ENCODE results near the gene MT4.
A peak's percentile ranks its signal among the peaks of the same experiment; 100 is the strongest.

Gene MT4

GRCh38 chr16:56606476-56607108 is 41.7 kb downstream of the MT4 start:
- no peak overlapping the region for H3K9ac ChIP-seq (ENCODE audit: low read length)
- H3K4me1 ChIP-seq (ENCODE audit: insufficient read depth, low read length) = peaks cover 39% of the 10 kb centered on the region
- no peaks in the 10 kb centered on the region for H3K36me3 ChIP-seq (ENCODE audit: insufficient read depth, low read length)
- H3K27me3 ChIP-seq (ENCODE audit: control insufficient read depth in 1 of 2, insufficient read depth in 2 of 2, low read length in 2 of 2) = no peaks in the 10 kb centered on the region
- H3K27ac ChIP-seq (ENCODE audit: low read depth, low read length) = peak overlapping the region; percentile 95
- H3K4me3 ChIP-seq (ENCODE audit: low read depth in 1 of 2, low read length in 2 of 2) = no peak overlapping the region
- H3K9me3 ChIP-seq (ENCODE audit: low read length) = no peaks in the 10 kb centered on the region

- Histone ChIP-seq H3K4me1 (ENCODE audit: insufficient read depth, low read length) (peaks cover 41% of the 10 kb centered on the region), H3K9ac (ENCODE audit: low read length) (peak overlapping the region; percentile 68), H3K27ac (ENCODE audit: low read depth, low read length) (peak overlapping the region; percentile 95), H3K9me3 (ENCODE audit: low read length) (no peaks in the 10 kb centered on the region), H3K27me3 (ENCODE audit: control insufficient read depth in 1 of 2, insufficient read depth in 2 of 2, low read length in 2 of 2) (no peaks in the 10 kb centered on the region), H3K4me3 (ENCODE audit: low read depth in 1 of 2, low read length in 2 of 2) (no peak overlapping the region), H3K36me3 (ENCODE audit: insufficient read depth, low read length) (no peaks in the 10 kb centered on the region)
Observed at GRCh38 chr16:56607109-56607618, 42.3 kb downstream of the MT4 start.

- H3K9me3 ChIP-seq (ENCODE audit: low read length) = no peaks in the 10 kb centered on the region
- H3K27ac ChIP-seq (ENCODE audit: low read depth, low read length) = peak overlapping the region; percentile 95
- H3K9ac ChIP-seq (ENCODE audit: low read length) = peak overlapping the region; percentile 68
- H3K36me3 ChIP-seq (ENCODE audit: insufficient read depth, low read length) = no peaks in the 10 kb centered on the region
- peak overlapping the region; percentile 29 to 42 for H3K4me3 ChIP-seq (ENCODE audit: low read depth in 1 of 2, low read length in 2 of 2)
- no peaks in the 10 kb centered on the region for H3K27me3 ChIP-seq (ENCODE audit: control insufficient read depth in 1 of 2, insufficient read depth in 2 of 2, low read length in 2 of 2)
- peaks cover 41% of the 10 kb centered on the region for H3K4me1 ChIP-seq (ENCODE audit: insufficient read depth, low read length)
Observed at GRCh38 chr16:56607675-56608042, 42.8 kb downstream of the MT4 start.

- Histone ChIP-seq H3K4me1 (ENCODE audit: insufficient read depth, low read length) (peaks cover 41% of the 10 kb centered on the region), H3K4me3 (ENCODE audit: low read depth in 1 of 2, low read length in 2 of 2) (peak within 1 kb of the TSS; percentile 67 to 72), H3K36me3 (ENCODE audit: insufficient read depth, low read length) (no peaks in the 10 kb centered on the region), H3K27me3 (ENCODE audit: control insufficient read depth in 1 of 2, insufficient read depth in 2 of 2, low read length in 2 of 2) (no peaks in the 10 kb centered on the region), H3K9me3 (ENCODE audit: low read length) (no peaks in the 10 kb centered on the region), H3K27ac (ENCODE audit: low read depth, low read length) (peak within 1 kb of the TSS; percentile 95), H3K9ac (ENCODE audit: low read length) (peak within 1 kb of the TSS; percentile 68)
Observed at GRCh38 chr16:56608043-56608875, 43.4 kb downstream of the MT4 start, which contains the start of gene MT2A. MT2A (plus strand) TSS chr16:56608584; CDS start chr16:56608656, 72 bp downstream.

- H3K9me3 ChIP-seq (ENCODE audit: low read length) = no peaks in the 10 kb centered on the region
- H3K4me3 ChIP-seq (ENCODE audit: low read depth in 1 of 2, low read length in 2 of 2) = peak overlapping the region; percentile 67 to 72
- peak overlapping the region; percentile 84 for H3K27ac ChIP-seq (ENCODE audit: low read depth, low read length)
- H3K36me3 ChIP-seq (ENCODE audit: insufficient read depth, low read length) = no peaks in the 10 kb centered on the region
- H3K27me3 ChIP-seq (ENCODE audit: control insufficient read depth in 1 of 2, insufficient read depth in 2 of 2, low read length in 2 of 2) = no peaks in the 10 kb centered on the region
- H3K9ac ChIP-seq (ENCODE audit: low read length) = peak overlapping the region; percentile 49
- peaks cover 41% of the 10 kb centered on the region for H3K4me1 ChIP-seq (ENCODE audit: insufficient read depth, low read length)
Observed at GRCh38 chr16:56608876-56609462, 44.1 kb downstream of the MT4 start.

- Histone ChIP-seq H3K27ac (ENCODE audit: low read depth, low read length) (peak overlapping the region; percentile 84), H3K27me3 (ENCODE audit: control insufficient read depth in 1 of 2, insufficient read depth in 2 of 2, low read length in 2 of 2) (no peaks in the 10 kb centered on the region), H3K36me3 (ENCODE audit: insufficient read depth, low read length) (no peaks in the 10 kb centered on the region), H3K4me1 (ENCODE audit: insufficient read depth, low read length) (peaks cover 41% of the 10 kb centered on the region), H3K9me3 (ENCODE audit: low read length) (no peaks in the 10 kb centered on the region), H3K9ac (ENCODE audit: low read length) (peak overlapping the region; percentile 49), H3K4me3 (ENCODE audit: low read depth in 1 of 2, low read length in 2 of 2) (peak overlapping the region; percentile 67 to 72)
Observed at GRCh38 chr16:56609463-56609921, 44.6 kb downstream of the MT4 start.

GRCh38 chr16:56610017-56610608 is 45.2 kb downstream of the MT4 start:
- peak overlapping the region; percentile 49 for H3K9ac ChIP-seq (ENCODE audit: low read length)
- H3K36me3 ChIP-seq (ENCODE audit: insufficient read depth, low read length) = no peaks in the 10 kb centered on the region
- H3K4me1 ChIP-seq (ENCODE audit: insufficient read depth, low read length) = peaks cover 41% of the 10 kb centered on the region
- H3K9me3 ChIP-seq (ENCODE audit: low read length) = no peaks in the 10 kb centered on the region
- peak overlapping the region; percentile 67 to 72 for H3K4me3 ChIP-seq (ENCODE audit: low read depth in 1 of 2, low read length in 2 of 2)
- H3K27me3 ChIP-seq (ENCODE audit: control insufficient read depth in 1 of 2, insufficient read depth in 2 of 2, low read length in 2 of 2) = no peaks in the 10 kb centered on the region
- H3K27ac ChIP-seq (ENCODE audit: low read depth, low read length) = peak overlapping the region; percentile 84

GRCh38 chr16:56610609-56611111 is 45.8 kb downstream of the MT4 start:
- H3K9me3 ChIP-seq (ENCODE audit: low read length) = no peaks in the 10 kb centered on the region
- H3K27me3 ChIP-seq (ENCODE audit: control insufficient read depth in 1 of 2, insufficient read depth in 2 of 2, low read length in 2 of 2) = no peaks in the 10 kb centered on the region
- no peaks in the 10 kb centered on the region for H3K36me3 ChIP-seq (ENCODE audit: insufficient read depth, low read length)
- H3K4me1 ChIP-seq (ENCODE audit: insufficient read depth, low read length) = peaks cover 41% of the 10 kb centered on the region
- H3K4me3 ChIP-seq (ENCODE audit: low read depth in 1 of 2, low read length in 2 of 2) = peak overlapping the region in 1 of 2 donors; percentile 72
- H3K27ac ChIP-seq (ENCODE audit: low read depth, low read length) = peak overlapping the region; percentile 84
- no peak overlapping the region for H3K9ac ChIP-seq (ENCODE audit: low read length)

- H3K36me3 ChIP-seq (ENCODE audit: insufficient read depth, low read length) = no peaks in the 10 kb centered on the region
- no peak overlapping the region for H3K27ac ChIP-seq (ENCODE audit: low read depth, low read length)
- no peak overlapping the region for H3K9ac ChIP-seq (ENCODE audit: low read length)
- H3K27me3 ChIP-seq (ENCODE audit: control insufficient read depth in 1 of 2, insufficient read depth in 2 of 2, low read length in 2 of 2) = no peaks in the 10 kb centered on the region
- no peak overlapping the region for H3K4me3 ChIP-seq (ENCODE audit: low read depth in 1 of 2, low read length in 2 of 2)
- peaks cover 39% of the 10 kb centered on the region for H3K4me1 ChIP-seq (ENCODE audit: insufficient read depth, low read length)
- H3K9me3 ChIP-seq (ENCODE audit: low read length) = no peaks in the 10 kb centered on the region
Observed at GRCh38 chr16:56611281-56611833, 46.5 kb downstream of the MT4 start.

GRCh38 chr16:56613706-56614105 is 48.8 kb downstream of the MT4 start:
- no peak overlapping the region for H3K27ac ChIP-seq (ENCODE audit: low read depth, low read length)
- H3K9me3 ChIP-seq (ENCODE audit: low read length) = no peaks in the 10 kb centered on the region
- H3K4me3 ChIP-seq (ENCODE audit: low read depth in 1 of 2, low read length in 2 of 2) = no peak overlapping the region
- H3K36me3 ChIP-seq (ENCODE audit: insufficient read depth, low read length) = no peaks in the 10 kb centered on the region
- no peaks in the 10 kb centered on the region for H3K27me3 ChIP-seq (ENCODE audit: control insufficient read depth in 1 of 2, insufficient read depth in 2 of 2, low read length in 2 of 2)
- peaks cover 28% of the 10 kb centered on the region for H3K4me1 ChIP-seq (ENCODE audit: insufficient read depth, low read length)
- no peak overlapping the region for H3K9ac ChIP-seq (ENCODE audit: low read length)

Data from muscle layer of colon (tissue), 2 donors.